ENCODE measurements around the gene OBSCN. TPM values are rescaled to one million over a fixed set of nuclear protein-coding genes. Genes with fewer than 3 reads are reported as not detected.

Gene OBSCN
- total RNA-seq, 1 donor from 2014 or later, result 18.3 TPM

- DNase-seq (ENCODE audit: low spot score) (peak; percentile 96), ATAC-seq (peak; percentile 86)
- intact Hi-C loops (cut with DNase I), result no loop called here
Measured at GRCh38 chr1:228374711-228375577, 167.1 kb downstream of the OBSCN start.

GRCh38 chr1:228375578-228376261 is 167.9 kb downstream of the OBSCN start:
- ATAC-seq (no peak), DNase-seq (ENCODE audit: low spot score) (no peak)
- intact Hi-C loops (cut with DNase I), result no loop called here

GRCh38 chr1:228376262-228376628 is 168.4 kb downstream of the OBSCN start:
- intact Hi-C loops (cut with DNase I), result no loop called here
- DNase-seq (ENCODE audit: low spot score) (no peak), ATAC-seq (no peak)

- no peak for ATAC-seq
- DNase-seq (ENCODE audit: low spot score), result peak; percentile 57
- intact Hi-C loops (cut with DNase I), result no loop called here
Measured at GRCh38 chr1:228376651-228377631, 169.1 kb downstream of the OBSCN start.

- intact Hi-C loops (cut with DNase I), result no loop called here
- ATAC-seq (no peak), DNase-seq (ENCODE audit: low spot score) (no peak)
Measured at GRCh38 chr1:228377664-228378089, 169.8 kb downstream of the OBSCN start.

GRCh38 chr1:228378090-228378872 is 170.4 kb downstream of the OBSCN start:
- intact Hi-C loops (cut with DNase I), result no loop called here
- DNase-seq (ENCODE audit: low spot score), result peak; percentile 92
- peak; percentile 66 for ATAC-seq

GRCh38 chr1:228378873-228379460 is 171.1 kb downstream of the OBSCN start:
- DNase-seq (ENCODE audit: low spot score), result no peak
- peak; percentile 1 for ATAC-seq
- intact Hi-C loops (cut with DNase I), result no loop called here

GRCh38 chr1:228379666-228380065 is 171.8 kb downstream of the OBSCN start:
- ATAC-seq, result no peak
- intact Hi-C loops (cut with DNase I), result no loop called here
- DNase-seq (ENCODE audit: low spot score), result peak; percentile 37

GRCh38 chr1:228381356-228381755 is 173.5 kb downstream of the OBSCN start:
- intact Hi-C loops (cut with DNase I), result no loop called here
- ATAC-seq (no peak), DNase-seq (ENCODE audit: low spot score) (no peak)

- ATAC-seq, result no peak
- DNase-seq (ENCODE audit: low spot score), result no peak
- intact Hi-C loops (cut with DNase I), result no loop called here
Measured at GRCh38 chr1:228383773-228384172, 175.9 kb downstream of the OBSCN start.

- intact Hi-C loops (cut with DNase I), result no loop called here
- no peak for DNase-seq (ENCODE audit: low spot score)
- no peak for ATAC-seq
Measured at GRCh38 chr1:228385232-228385631, 177.4 kb downstream of the OBSCN start.

- intact Hi-C loops (cut with DNase I), result no loop called here
- ATAC-seq, result no peak
- DNase-seq (ENCODE audit: low spot score), result no peak
Measured at GRCh38 chr1:228387321-228387720, 179.5 kb downstream of the OBSCN start.

- intact Hi-C loops (cut with DNase I), result no loop called here
- DNase-seq (ENCODE audit: low spot score) (no peak), ATAC-seq (no peak)
Measured at GRCh38 chr1:228390649-228391048, 182.8 kb downstream of the OBSCN start.

- ATAC-seq, result no peak
- DNase-seq (ENCODE audit: low spot score), result peak; percentile 47
- intact Hi-C loops (cut with DNase I), result no loop called here
Measured at GRCh38 chr1:228391411-228392020, 183.7 kb downstream of the OBSCN start.

- ATAC-seq (no peak), DNase-seq (ENCODE audit: low spot score) (peak; percentile 45)
- intact Hi-C loops (cut with DNase I), result no loop called here
Measured at GRCh38 chr1:228392111-228392936, 184.5 kb downstream of the OBSCN start.

GRCh38 chr1:228393268-228393701 is 185.4 kb downstream of the OBSCN start:
- DNase-seq (ENCODE audit: low spot score) (peak; percentile 72), ATAC-seq (peak; percentile 79)
- intact Hi-C loops (cut with DNase I), result no loop called here
